Measurements from ENCODE around the gene SNX25.

SNX25 gene

GRCh38 chr4:185380320-185380719, 170.9 kb downstream of the SNX25 start:
- DNase-seq (ENCODE audit: low spot score), result no peak

- DNase-seq (ENCODE audit: low spot score), result no peak
These were observed 172.1 kb downstream of the SNX25 start for GRCh38 chr4:185381288-185382196.

- no peak for DNase-seq (ENCODE audit: low spot score)
These were observed 173.4 kb downstream of the SNX25 start for GRCh38 chr4:185382754-185383153.

GRCh38 chr4:185383451-185383850, 174.1 kb downstream of the SNX25 start:
- DNase-seq (ENCODE audit: low spot score), result no peak

GRCh38 chr4:185384061-185384460, 174.7 kb downstream of the SNX25 start:
- no peak for DNase-seq (ENCODE audit: low spot score)

GRCh38 chr4:185384930-185385331, 175.5 kb downstream of the SNX25 start:
- no peak for DNase-seq (ENCODE audit: low spot score)

GRCh38 chr4:185387957-185388356, 178.6 kb downstream of the SNX25 start:
- DNase-seq (ENCODE audit: low spot score), result no peak

GRCh38 chr4:185390941-185391340, 181.5 kb downstream of the SNX25 start:
- DNase-seq (ENCODE audit: low spot score), result no peak

- no peak for DNase-seq (ENCODE audit: low spot score)
These were observed 182.8 kb downstream of the SNX25 start for GRCh38 chr4:185392156-185392555.

- no peak for DNase-seq (ENCODE audit: low spot score)
These were observed 185.3 kb downstream of the SNX25 start for GRCh38 chr4:185394568-185395237.

- DNase-seq (ENCODE audit: low spot score), result peak; percentile 92
These were observed 186.0 kb downstream of the SNX25 start, which contains the start of gene LRP2BP for GRCh38 chr4:185395238-185395955. TSS of gene LRP2BP (minus strand) at chr4:185395924. CDS start at chr4:185378186, 17,738 bp downstream.

- peak; percentile 97 for DNase-seq (ENCODE audit: low spot score)
These were observed 186.7 kb downstream of the SNX25 start for GRCh38 chr4:185395956-185396723.

GRCh38 chr4:185396724-185397385, 187.5 kb downstream of the SNX25 start, which contains the start of gene ANKRD37:
TSS of gene ANKRD37 (plus strand) at chr4:185396841. CDS start at chr4:185396924, 83 bp downstream.
- DNase-seq (ENCODE audit: low spot score), result peak; percentile 42

GRCh38 chr4:185398618-185399017, 189.2 kb downstream of the SNX25 start:
- DNase-seq (ENCODE audit: low spot score), result no peak

- DNase-seq (ENCODE audit: low spot score), result no peak
These were observed 190.1 kb downstream of the SNX25 start for GRCh38 chr4:185399466-185399865.

GRCh38 chr4:185404031-185404430, 194.6 kb downstream of the SNX25 start:
- peak; percentile 29 for DNase-seq (ENCODE audit: low spot score)

GRCh38 chr4:185405296-185405999, 196.1 kb downstream of the SNX25 start:
- no peak for DNase-seq (ENCODE audit: low spot score)

- no peak for DNase-seq (ENCODE audit: low spot score)
These were observed 199.0 kb downstream of the SNX25 start for GRCh38 chr4:185408432-185408831.

GRCh38 chr4:185411849-185412248, 202.5 kb downstream of the SNX25 start:
- no peak for DNase-seq (ENCODE audit: low spot score)

- no peak for DNase-seq (ENCODE audit: low spot score)
These were observed 203.0 kb downstream of the SNX25 start for GRCh38 chr4:185412412-185412811.

Data from cerebellar cortex (tissue), 1 donor.